HEK293T (cell line): ENCODE data around the gene BCAP29.

Source experiments
- ELF4 ChIP-seq: fragments of 450-650 bp; IDR thresholded peaks from 2 replicates; pipeline ENCODE4 v1.6.1; 2017; ENCODE audit warnings: antibody characterized with exemption
- L3MBTL2 ChIP-seq: fragments of 450-650 bp; conservative IDR thresholded peaks from 2 replicates; pipeline ENCODE4 v1.6.1; 2016; ENCODE audit warnings: mild to moderate bottlenecking

GRCh38 chr7:107660381-107661080 is 80.5 kb downstream of the BCAP29 start, which contains the start of gene SLC26A4:
- TF ChIP-seq ELF4 (no peak), L3MBTL2 (no peak)
